SK-N-SH (cell line): Measurements from ENCODE around the gene E2F3. TPM values are rescaled to one million over a fixed set of nuclear protein-coding genes. Genes with fewer than 3 reads are reported as not detected.

Experiments used
- CTCF ChIA-PET: fragments of 300-600, 350-600 bp; formaldehyde crosslinking; extraction: SDS; loops from one replicate; lab custom pipeline; 2021; lab: Yijun Ruan, JAX
- POLR2A ChIA-PET: fragments of 350-600 bp; sonication (Branson Sonifier 250); formaldehyde crosslinking; extraction: SDS; loops from one replicate; lab custom pipeline; 2020; ENCODE audit warnings: antibody characterized with exemption, inconsistent platforms; lab: Yijun Ruan, JAX
- DNase-seq: peaks from one replicate; pipeline ENCODE4 v3.0.0; 2012
- H2AFZ ChIP-seq: fragments of 200-600 bp; sonication (generic); 2 replicates; pipeline ENCODE4 v1.8.1; 2016; ENCODE audit warnings: antibody characterized with exemption, mild to moderate bottlenecking, low read depth
- H3F3A ChIP-seq: fragments of 200-600 bp; sonication (generic); replicated peaks from 2 replicates; pipeline ENCODE3; 2016; ENCODE audit warnings: antibody characterized with exemption, mild to moderate bottlenecking; ENCODE audit not compliant: insufficient read depth
- H3K27ac ChIP-seq, 2 experiments: fragments of 200-500 bp in 1 of 2; fragments of 200-600 bp in 1 of 2; sonication (Bioruptor generic) in 1 of 2; sonication (generic), shearing (Covaris generic) in 1 of 2; 2 replicates each; pipeline versions ENCODE4 v1.5.1 to v1.6.1; 2014 to 2016; ENCODE audit warnings: low read depth in 2 of 2, inconsistent platforms in 1 of 2, low read length in 1 of 2, mild to moderate bottlenecking in 1 of 2, mixed read lengths in 1 of 2
- H3K27me3 ChIP-seq: fragments of 200-600 bp; sonication (generic), shearing (Covaris generic); 2 replicates; pipeline ENCODE4 v1.6.1; 2016; ENCODE audit warnings: mixed run types; ENCODE audit not compliant: insufficient read depth
- H3K36me3 ChIP-seq, 2 experiments: fragments of 200-500 bp in 1 of 2; fragments of 200-600 bp in 1 of 2; sonication (Bioruptor generic) in 1 of 2; sonication (generic) in 1 of 2; replicated peaks in 1 of 2; 2 replicates each; pipeline versions ENCODE3 to v1.5.1; 2014 to 2016; ENCODE audit warnings: low read length in 1 of 2, mild to moderate bottlenecking in 1 of 2; ENCODE audit not compliant: insufficient read depth in 2 of 2, control insufficient read depth in 1 of 2
- H3K4me1 ChIP-seq, 2 experiments: fragments of 200-500 bp in 1 of 2; fragments of 200-600 bp in 1 of 2; sonication (Bioruptor generic) in 1 of 2; sonication (generic), shearing (Covaris generic) in 1 of 2; 2 replicates each; pipeline versions ENCODE4 v1.5.1 to v1.6.1; 2014 to 2016; ENCODE audit warnings: low read depth in 1 of 2, low read length in 1 of 2, mixed run types in 1 of 2; ENCODE audit not compliant: insufficient read depth in 2 of 2, control insufficient read depth in 1 of 2
- H3K4me2 ChIP-seq: fragments of 200-600 bp; sonication (generic), shearing (Covaris generic); 2 replicates; pipeline ENCODE4 v1.6.1; 2017; ENCODE audit warnings: mixed run types
- H3K4me3 ChIP-seq, 2 experiments: fragments of 200-500 bp in 1 of 2; fragments of 200-600 bp in 1 of 2; sonication (Bioruptor generic) in 1 of 2; sonication (generic), shearing (Covaris generic) in 1 of 2; 2 replicates each; pipeline versions ENCODE4 v1.5.1 to v1.8.1; 2014 to 2016; ENCODE audit warnings: low read depth in 2 of 2, inconsistent platforms in 1 of 2, low read length in 1 of 2, mild to moderate bottlenecking in 1 of 2, mixed read lengths in 1 of 2, moderate library complexity in 1 of 2
- H3K79me2 ChIP-seq: fragments of 200-600 bp; sonication (generic); 2 replicates; pipeline ENCODE4 v1.8.1; 2017; ENCODE audit warnings: mild to moderate bottlenecking; ENCODE audit not compliant: insufficient read depth
- H3K9ac ChIP-seq: fragments of 200-600 bp; sonication (generic); 2 replicates; pipeline ENCODE4 v1.6.1; 2017; ENCODE audit warnings: mixed run types
- H3K9me2 ChIP-seq: fragments of 200-600 bp; sonication (generic); 2 replicates; pipeline ENCODE4 v1.6.1; 2017; ENCODE audit warnings: mixed run types
- H3K9me3 ChIP-seq: fragments of 200-600 bp; sonication (generic); 2 replicates; pipeline ENCODE4 v1.6.1; 2017; ENCODE audit warnings: mixed run types, mild to moderate bottlenecking, moderate library complexity
- H4K20me1 ChIP-seq: fragments of 200-600 bp; sonication (generic); 2 replicates; pipeline ENCODE4 v1.6.1; 2017; ENCODE audit warnings: mild to moderate bottlenecking, mixed run types; ENCODE audit not compliant: insufficient read depth
- EP300 ChIP-seq, 2 experiments: IDR thresholded peaks; 2 replicates each; pipeline versions ENCODE4 v1.4.0 to v1.6.1; 2012; ENCODE audit warnings: borderline replicate concordance in 1 of 2, low read depth in 1 of 2, low read length in 1 of 2
- FOXJ3 ChIP-seq: sonication (generic); formaldehyde crosslinking; IDR thresholded peaks from 2 replicates; pipeline ENCODE4 v1.5.1; 2020; ENCODE audit warnings: mild to moderate bottlenecking, missing genetic modification reagents
- GATA2 ChIP-seq: sonication (generic); formaldehyde crosslinking; IDR thresholded peaks from 2 replicates; pipeline ENCODE4 v1.5.0; 2020; ENCODE audit warnings: mild to moderate bottlenecking, missing genetic modification reagents
- IRF3 ChIP-seq: fragments of 150-350 bp; IDR thresholded peaks from 2 replicates; pipeline ENCODE4 v1.6.1; 2016; ENCODE audit warnings: mild to moderate bottlenecking, low read depth, low read length
- JUND ChIP-seq: IDR thresholded peaks from 2 replicates; pipeline ENCODE4 v1.4.0; 2012
- MEF2A ChIP-seq: IDR thresholded peaks from 2 replicates; pipeline ENCODE4 v1.4.0; 2012; ENCODE audit warnings: low read depth, borderline replicate concordance
- MXI1 ChIP-seq: IDR thresholded peaks from 2 replicates; pipeline ENCODE4 v1.6.1; 2012; ENCODE audit warnings: mild to moderate bottlenecking, low read depth, low read length, improper control_type of control experiment
- NRF1 ChIP-seq: IDR thresholded peaks from 2 replicates; pipeline ENCODE4 v1.6.1; 2012; ENCODE audit warnings: low read depth, mild to moderate bottlenecking, low read length
- RAD21 ChIP-seq: IDR thresholded peaks from 2 replicates; pipeline ENCODE4 v1.6.1; 2012; ENCODE audit warnings: mild to moderate bottlenecking, low read length
- TAF1 ChIP-seq: IDR thresholded peaks from 2 replicates; pipeline ENCODE4 v1.6.1; 2012; ENCODE audit warnings: low read depth, mild to moderate bottlenecking, low read length, moderate library complexity, borderline replicate concordance
- TEAD4 ChIP-seq: IDR thresholded peaks from 2 replicates; pipeline ENCODE4 v1.4.0; 2012; ENCODE audit warnings: mild to moderate bottlenecking, borderline replicate concordance; ENCODE audit not compliant: insufficient read depth
- USF2 ChIP-seq: fragments of 150-350 bp; IDR thresholded peaks from 2 replicates; pipeline ENCODE4 v1.6.1; 2017; ENCODE audit warnings: antibody characterized with exemption, low read length, low read depth, borderline replicate concordance
- WGBS: methylation state at CpG from one replicate; pipeline ENCODE4 v1.1.6; 2017; ENCODE audit warnings: low lambda C conversion rate; 5-methylcytosine and 5-hydroxymethylcytosine counted together
- polyA plus RNA-seq, 3 experiments: library from polyadenylated mRNA; depleted of rRNA; stranded (reverse); fragments of >200 nt; gene quantifications; 2 replicates each; pipeline ENCODE4 v1.2.3, GENCODE V29; 2012

The E2F3 gene
- polyA plus RNA-seq, 1 of the 3 experiments (the other 2 are of a cell fraction): 12.7 TPM

GRCh38 chr6:20441921-20442320, 40.2 kb downstream of the E2F3 start:
- ChIA-PET POLR2A (no interaction called here), CTCF (no interaction called here)
- no peak for TF ChIP-seq USF2
- TF ChIP-seq FOXJ3 (CRISPR knock-in tag): no peak
- no peak for TF ChIP-seq GATA2 (CRISPR knock-in tag)
- no peak for TF ChIP-seq TAF1
- no peak for TF ChIP-seq MXI1
- no peak for TF ChIP-seq NRF1
- TF ChIP-seq RAD21: no peak
- no peak for TF ChIP-seq TEAD4
- TF ChIP-seq MEF2A: no peak
- no peak for TF ChIP-seq IRF3
- peaks cover 99% of the 10 kb centered on the region for H3K79me2 ChIP-seq
- DNase-seq: no peak
- H3K9me2 ChIP-seq: no peaks in the 10 kb centered on the region
- no peaks in the 10 kb centered on the region for H3K9me3 ChIP-seq
- no peak overlapping the region for H3K4me3 ChIP-seq
- H4K20me1 ChIP-seq: peaks cover 79% of the 10 kb centered on the region
- no peak overlapping the region for H3K27ac ChIP-seq
- peaks cover 0 to under 1% of the 10 kb centered on the region in 2 experiments; a peak in 2 of 4 replicates for H3K4me1 ChIP-seq
- 80% methylated on average over 7 of the region's 7 CpGs for WGBS
- peaks cover 3 to 46% of the 10 kb centered on the region in 2 experiments for H3K36me3 ChIP-seq
- H3K9ac ChIP-seq: no peak overlapping the region
- no peak overlapping the region for H3K4me2 ChIP-seq
- H3K27me3 ChIP-seq: no peaks in the 10 kb centered on the region
- H2AFZ ChIP-seq: no peak overlapping the region
- H3F3A ChIP-seq: no peaks in the 10 kb centered on the region

GRCh38 chr6:20444786-20445271, 43.1 kb downstream of the E2F3 start:
- Histone ChIP-seq H3K9me3 (no peaks in the 10 kb centered on the region), H3K79me2 (peaks cover 100% of the 10 kb centered on the region), H3K27me3 (no peaks in the 10 kb centered on the region), H3K9ac (no peak overlapping the region), H3K27ac (no peak overlapping the region), H3K9me2 (no peaks in the 10 kb centered on the region), H3F3A (no peaks in the 10 kb centered on the region), H3K4me1 (peaks cover 0 to 3% of the 10 kb centered on the region in 2 experiments; a peak in 1 of 4 replicates), H3K4me3 (no peak overlapping the region), H3K36me3 (peaks cover 3 to 30% of the 10 kb centered on the region in 2 experiments), H3K4me2 (no peak overlapping the region), H2AFZ (no peak overlapping the region), H4K20me1 (peaks cover 91% of the 10 kb centered on the region)
- CTCF ChIA-PET: interaction anchor here (0.7 kb wide), 1 partner anchor 30 kb away, joined by 4 read pairs; no protein-coding TSS in a partner anchor
- POLR2A ChIA-PET: no interaction called here
- DNase-seq: no peak
- no peak for TF ChIP-seq JUND
- TF ChIP-seq EP300 (IDR thresholded peaks at IDR 0.05; ENCODE audit: borderline replicate concordance in 1 of 2, low read depth in 1 of 2, low read length in 1 of 2): no peak
- WGBS: 98% methylated on average over 5 of the region's 5 CpGs
